ENCODE data around the gene USP10.

The USP10 gene

DNA sequence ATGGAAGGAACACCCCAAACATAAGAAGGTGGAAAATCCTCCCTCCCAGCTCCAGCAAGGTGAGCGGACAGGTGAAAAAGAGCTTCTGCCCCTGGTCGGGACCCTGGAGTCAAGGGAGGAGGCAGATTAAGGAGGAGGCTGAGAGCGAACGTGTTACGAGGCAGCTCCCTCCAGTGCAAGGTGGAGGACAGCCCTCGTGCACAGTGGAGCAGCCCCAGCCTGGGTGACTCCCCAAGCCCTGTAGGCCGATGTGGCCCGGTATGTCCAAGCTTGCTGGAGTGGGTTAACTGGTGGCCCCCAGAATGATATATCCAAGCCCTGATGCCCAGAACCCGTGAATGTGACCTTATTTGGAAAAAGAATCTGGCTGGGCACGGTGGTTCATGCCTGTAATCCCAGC is 104.5 kb downstream of the USP10 start:
- POLR2A ChIA-PET, result no interaction called here
- CTCF ChIA-PET, result no interaction called here
- no peak for TF ChIP-seq ZNF16 (tag by site-specific recombination; IDR thresholded peaks at IDR 0.05; ENCODE audit: low read depth)
- no peak for TF ChIP-seq KLF1 (tag by site-specific recombination; IDR thresholded peaks at IDR 0.05)
- TF ChIP-seq, protein P1, sequence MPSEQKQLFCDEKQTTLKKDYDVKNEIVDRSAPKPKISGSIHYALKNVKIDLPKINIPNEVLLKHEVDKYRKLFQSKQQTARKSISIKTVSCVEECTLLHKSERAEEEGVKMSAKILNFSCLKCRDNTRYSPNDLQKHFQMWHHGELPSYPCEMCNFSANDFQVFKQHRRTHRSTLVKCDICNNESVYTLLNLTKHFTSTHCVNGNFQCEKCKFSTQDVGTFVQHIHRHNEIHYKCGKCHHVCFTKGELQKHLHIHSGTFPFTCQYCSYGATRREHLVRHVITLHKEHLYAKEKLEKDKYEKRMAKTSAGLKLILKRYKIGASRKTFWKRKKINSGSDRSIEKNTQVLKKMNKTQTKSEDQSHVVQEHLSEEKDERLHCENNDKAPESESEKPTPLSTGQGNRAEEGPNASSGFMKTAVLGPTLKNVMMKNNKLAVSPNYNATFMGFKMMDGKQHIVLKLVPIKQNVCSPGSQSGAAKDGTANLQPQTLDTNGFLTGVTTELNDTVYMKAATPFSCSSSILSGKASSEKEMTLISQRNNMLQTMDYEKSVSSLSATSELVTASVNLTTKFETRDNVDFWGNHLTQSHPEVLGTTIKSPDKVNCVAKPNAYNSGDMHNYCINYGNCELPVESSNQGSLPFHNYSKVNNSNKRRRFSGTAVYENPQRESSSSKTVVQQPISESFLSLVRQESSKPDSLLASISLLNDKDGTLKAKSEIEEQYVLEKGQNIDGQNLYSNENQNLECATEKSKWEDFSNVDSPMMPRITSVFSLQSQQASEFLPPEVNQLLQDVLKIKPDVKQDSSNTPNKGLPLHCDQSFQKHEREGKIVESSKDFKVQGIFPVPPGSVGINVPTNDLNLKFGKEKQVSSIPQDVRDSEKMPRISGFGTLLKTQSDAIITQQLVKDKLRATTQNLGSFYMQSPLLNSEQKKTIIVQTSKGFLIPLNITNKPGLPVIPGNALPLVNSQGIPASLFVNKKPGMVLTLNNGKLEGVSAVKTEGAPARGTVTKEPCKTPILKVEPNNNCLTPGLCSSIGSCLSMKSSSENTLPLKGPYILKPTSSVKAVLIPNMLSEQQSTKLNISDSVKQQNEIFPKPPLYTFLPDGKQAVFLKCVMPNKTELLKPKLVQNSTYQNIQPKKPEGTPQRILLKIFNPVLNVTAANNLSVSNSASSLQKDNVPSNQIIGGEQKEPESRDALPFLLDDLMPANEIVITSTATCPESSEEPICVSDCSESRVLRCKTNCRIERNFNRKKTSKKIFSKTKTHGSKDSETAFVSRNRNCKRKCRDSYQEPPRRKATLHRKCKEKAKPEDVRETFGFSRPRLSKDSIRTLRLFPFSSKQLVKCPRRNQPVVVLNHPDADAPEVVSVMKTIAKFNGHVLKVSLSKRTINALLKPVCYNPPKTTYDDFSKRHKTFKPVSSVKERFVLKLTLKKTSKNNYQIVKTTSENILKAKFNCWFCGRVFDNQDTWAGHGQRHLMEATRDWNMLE (tag by site-specific recombination; conservative IDR thresholded peaks at IDR 0.05; ENCODE audit: low read depth), result no peak
- TF ChIP-seq ZFP69B (tag by site-specific recombination; IDR thresholded peaks at IDR 0.05), result no peak
- TF ChIP-seq, protein P2, sequence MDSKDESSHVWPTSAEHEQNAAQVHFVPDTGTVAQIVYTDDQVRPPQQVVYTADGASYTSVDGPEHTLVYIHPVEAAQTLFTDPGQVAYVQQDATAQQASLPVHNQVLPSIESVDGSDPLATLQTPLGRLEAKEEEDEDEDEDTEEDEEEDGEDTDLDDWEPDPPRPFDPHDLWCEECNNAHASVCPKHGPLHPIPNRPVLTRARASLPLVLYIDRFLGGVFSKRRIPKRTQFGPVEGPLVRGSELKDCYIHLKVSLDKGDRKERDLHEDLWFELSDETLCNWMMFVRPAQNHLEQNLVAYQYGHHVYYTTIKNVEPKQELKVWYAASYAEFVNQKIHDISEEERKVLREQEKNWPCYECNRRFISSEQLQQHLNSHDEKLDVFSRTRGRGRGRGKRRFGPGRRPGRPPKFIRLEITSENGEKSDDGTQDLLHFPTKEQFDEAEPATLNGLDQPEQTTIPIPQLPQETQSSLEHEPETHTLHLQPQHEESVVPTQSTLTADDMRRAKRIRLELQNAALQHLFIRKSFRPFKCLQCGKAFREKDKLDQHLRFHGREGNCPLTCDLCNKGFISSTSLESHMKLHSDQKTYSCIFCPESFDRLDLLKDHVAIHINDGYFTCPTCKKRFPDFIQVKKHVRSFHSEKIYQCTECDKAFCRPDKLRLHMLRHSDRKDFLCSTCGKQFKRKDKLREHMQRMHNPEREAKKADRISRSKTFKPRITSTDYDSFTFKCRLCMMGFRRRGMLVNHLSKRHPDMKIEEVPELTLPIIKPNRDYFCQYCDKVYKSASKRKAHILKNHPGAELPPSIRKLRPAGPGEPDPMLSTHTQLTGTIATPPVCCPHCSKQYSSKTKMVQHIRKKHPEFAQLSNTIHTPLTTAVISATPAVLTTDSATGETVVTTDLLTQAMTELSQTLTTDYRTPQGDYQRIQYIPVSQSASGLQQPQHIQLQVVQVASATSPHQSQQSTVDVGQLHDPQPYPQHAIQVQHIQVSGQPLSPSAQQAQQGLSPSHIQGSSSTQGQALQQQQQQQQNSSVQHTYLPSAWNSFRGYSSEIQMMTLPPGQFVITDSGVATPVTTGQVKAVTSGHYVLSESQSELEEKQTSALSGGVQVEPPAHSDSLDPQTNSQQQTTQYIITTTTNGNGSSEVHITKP (tag by site-specific recombination; IDR thresholded peaks at IDR 0.05), result 0 out of 2 replicates have a peak, but pooled peaks have one; percentile 3
- TF ChIP-seq, protein P3, sequence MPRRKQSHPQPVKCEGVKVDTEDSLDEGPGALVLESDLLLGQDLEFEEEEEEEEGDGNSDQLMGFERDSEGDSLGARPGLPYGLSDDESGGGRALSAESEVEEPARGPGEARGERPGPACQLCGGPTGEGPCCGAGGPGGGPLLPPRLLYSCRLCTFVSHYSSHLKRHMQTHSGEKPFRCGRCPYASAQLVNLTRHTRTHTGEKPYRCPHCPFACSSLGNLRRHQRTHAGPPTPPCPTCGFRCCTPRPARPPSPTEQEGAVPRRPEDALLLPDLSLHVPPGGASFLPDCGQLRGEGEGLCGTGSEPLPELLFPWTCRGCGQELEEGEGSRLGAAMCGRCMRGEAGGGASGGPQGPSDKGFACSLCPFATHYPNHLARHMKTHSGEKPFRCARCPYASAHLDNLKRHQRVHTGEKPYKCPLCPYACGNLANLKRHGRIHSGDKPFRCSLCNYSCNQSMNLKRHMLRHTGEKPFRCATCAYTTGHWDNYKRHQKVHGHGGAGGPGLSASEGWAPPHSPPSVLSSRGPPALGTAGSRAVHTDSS (tag by site-specific recombination; IDR thresholded peaks at IDR 0.05), result no peak

DNA sequence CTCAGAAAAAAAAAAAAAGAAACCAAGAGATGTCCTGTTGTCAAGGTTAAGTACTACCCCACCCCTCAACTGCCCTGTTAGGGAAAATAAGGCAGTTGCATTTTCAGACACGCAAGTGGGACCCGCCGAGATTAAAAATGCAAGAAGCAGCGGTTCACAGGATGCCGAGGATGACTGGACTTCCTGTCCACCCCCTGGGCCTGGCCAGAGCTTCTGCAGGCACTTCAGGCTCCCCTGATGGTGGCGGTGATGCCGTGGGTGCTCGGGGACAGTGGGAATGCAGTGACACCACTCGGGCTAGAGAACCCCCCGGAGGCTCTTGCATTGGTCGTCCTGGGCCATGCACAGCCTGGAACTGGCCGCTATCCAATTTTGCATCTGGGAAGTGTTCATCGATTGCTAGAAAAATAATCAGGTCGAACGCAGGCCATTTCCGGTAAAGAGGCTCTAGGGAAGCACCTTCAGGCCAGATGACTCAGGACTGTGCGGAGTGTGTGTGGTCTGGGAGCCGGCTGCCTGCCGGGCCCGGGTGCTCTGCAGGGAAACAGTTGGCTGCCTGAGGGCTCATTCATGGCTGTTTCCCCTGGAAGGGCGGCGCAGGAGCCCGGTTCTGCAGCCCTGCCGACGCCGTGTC is 106.6 kb downstream of the USP10 start:
- TF ChIP-seq YY2 (tag by site-specific recombination; IDR thresholded peaks at IDR 0.05) (no peak), TRIM28 (IDR thresholded peaks at IDR 0.05; ENCODE audit: borderline replicate concordance, low read length) (0 out of 2 replicates have a peak, but pooled peaks have one; percentile 49)
- POLR2A ChIA-PET, result interaction anchor here (0.6 to 1.4 kb wide), 2 partner anchors 13 to 921 kb away, joined by 5 read pairs; partner anchors contain the start of gene CRISPLD2
- no peak overlapping the region; the same call in 1 of the 2 replicates for H3K27ac ChIP-seq (ENCODE audit: extremely low read depth, low read depth, low read length)

More for the DNA sequence above, 104.5 kb downstream of the USP10 start:
- no peak overlapping the region for H3K4me3 ChIP-seq (ENCODE audit: low read depth, low read length)
- H3K27ac ChIP-seq (ENCODE audit: extremely low read depth, low read depth, low read length), result no peak overlapping the region
- H3K9me3 ChIP-seq (ENCODE audit: control insufficient read depth, insufficient read depth, low read depth, low read length), result no peaks in the 10 kb centered on the region
- no peaks in the 10 kb centered on the region for H3K36me3 ChIP-seq (ENCODE audit: control insufficient read depth in 2 of 2, insufficient read depth in 1 of 2, low read length in 2 of 2)
- H3K4me1 ChIP-seq (ENCODE audit: control insufficient read depth, insufficient read depth, low read length), result no peaks in the 10 kb centered on the region

DNA sequence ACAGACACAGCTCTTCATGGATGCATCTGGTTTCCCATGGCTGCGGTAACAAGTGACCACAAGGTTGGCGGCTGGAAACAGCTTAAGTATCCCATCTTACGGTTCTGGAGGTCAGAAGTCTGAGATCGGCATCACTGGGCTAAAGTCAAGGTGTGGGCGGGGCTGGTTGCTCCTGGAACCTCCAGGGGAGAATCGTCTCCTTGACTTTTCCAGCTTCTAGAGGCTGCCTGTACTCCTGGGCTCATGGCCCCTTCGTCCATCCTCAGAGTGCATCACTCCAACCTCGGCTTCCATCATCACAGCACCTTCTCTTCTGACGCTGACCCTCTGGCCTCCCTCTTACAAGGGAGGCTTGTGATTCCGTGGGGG is 107.1 kb downstream of the USP10 start:
- Histone ChIP-seq H3K4me1 (ENCODE audit: control insufficient read depth, insufficient read depth, low read length) (no peaks in the 10 kb centered on the region), H3K36me3 (ENCODE audit: control insufficient read depth in 2 of 2, insufficient read depth in 1 of 2, low read length in 2 of 2) (no peaks in the 10 kb centered on the region)
- CTCF ChIA-PET, result interaction anchor here (0.7 kb wide), 1 partner anchor 21 kb away, joined by 3 read pairs; no protein-coding TSS in a partner anchor
- TF ChIP-seq, protein P4, sequence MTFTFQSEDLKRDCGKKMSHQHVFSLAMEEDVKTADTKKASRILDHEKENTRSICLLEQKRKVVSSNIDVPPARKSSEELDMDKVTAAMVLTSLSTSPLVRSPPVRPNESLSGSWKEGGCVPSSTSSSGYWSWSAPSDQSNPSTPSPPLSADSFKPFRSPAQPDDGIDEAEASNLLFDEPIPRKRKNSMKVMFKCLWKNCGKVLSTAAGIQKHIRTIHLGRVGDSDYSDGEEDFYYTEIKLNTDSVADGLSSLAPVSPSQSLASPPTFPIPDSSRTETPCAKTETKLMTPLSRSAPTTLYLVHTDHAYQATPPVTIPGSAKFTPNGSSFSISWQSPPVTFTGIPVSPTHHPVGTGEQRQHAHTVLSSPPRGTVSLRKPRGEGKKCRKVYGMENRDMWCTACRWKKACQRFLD (tag by site-specific recombination; IDR thresholded peaks at IDR 0.05), result no peak
- TF ChIP-seq SALL2 (tag by site-specific recombination; IDR thresholded peaks at IDR 0.05; ENCODE audit: borderline replicate concordance) (no peak), GFI1B (tag by site-specific recombination; IDR thresholded peaks at IDR 0.05) (no peak), TCF7L2 (IDR thresholded peaks at IDR 0.05; ENCODE audit: borderline replicate concordance, low read depth, low read length) (no peak), KLF10 (tag by site-specific recombination; IDR thresholded peaks at IDR 0.05) (no peak), ZNF202 (tag by site-specific recombination; IDR thresholded peaks at IDR 0.05; ENCODE audit: borderline replicate concordance) (no peak), ZFP37 (tag by site-specific recombination; IDR thresholded peaks at IDR 0.05) (no peak), ZNF350 (tag by site-specific recombination; IDR thresholded peaks at IDR 0.05) (no peak), ZNF48 (tag by site-specific recombination; IDR thresholded peaks at IDR 0.05) (no peak), GLI2 (tag by site-specific recombination; IDR thresholded peaks at IDR 0.05; ENCODE audit: borderline replicate concordance, low read depth) (no peak), ZNF837 (tag by site-specific recombination; IDR thresholded peaks at IDR 0.05) (no peak)

More for the DNA sequence above, 106.6 kb downstream of the USP10 start:
- Histone ChIP-seq H3K9me3 (ENCODE audit: control insufficient read depth, insufficient read depth, low read depth, low read length) (no peaks in the 10 kb centered on the region), H3K4me3 (ENCODE audit: low read depth, low read length) (peak overlapping the region; percentile 16), H3K36me3 (ENCODE audit: control insufficient read depth in 2 of 2, insufficient read depth in 1 of 2, low read length in 2 of 2) (no peaks in the 10 kb centered on the region), H3K4me1 (ENCODE audit: control insufficient read depth, insufficient read depth, low read length) (no peaks in the 10 kb centered on the region)
- CTCF ChIA-PET, result interaction anchor here (0.7 kb wide), 1 partner anchor 21 kb away, joined by 3 read pairs; no protein-coding TSS in a partner anchor

More for the DNA sequence above, 107.1 kb downstream of the USP10 start:
- Histone ChIP-seq H3K9me3 (ENCODE audit: control insufficient read depth, insufficient read depth, low read depth, low read length) (no peaks in the 10 kb centered on the region), H3K4me3 (ENCODE audit: low read depth, low read length) (peak overlapping the region; percentile 8; the same call in 1 of the 2 replicates), H3K27ac (ENCODE audit: extremely low read depth, low read depth, low read length) (no peak overlapping the region; the same call in 1 of the 2 replicates)
- POLR2A ChIA-PET, result interaction anchor here (0.6 to 1.4 kb wide), 2 partner anchors 13 to 921 kb away, joined by 5 read pairs; partner anchors contain the start of gene CRISPLD2

Measured in HEK293 (cell line).